ENCODE measurements around the gene COL27A1. TPM values are rescaled to one million over a fixed set of nuclear protein-coding genes. Genes with fewer than 3 reads are reported as not detected.

The COL27A1 gene
- polyA plus RNA-seq, 2 of the 4 experiments (the other 2 are of a cell fraction): 6.9 to 20.6 TPM

DNA sequence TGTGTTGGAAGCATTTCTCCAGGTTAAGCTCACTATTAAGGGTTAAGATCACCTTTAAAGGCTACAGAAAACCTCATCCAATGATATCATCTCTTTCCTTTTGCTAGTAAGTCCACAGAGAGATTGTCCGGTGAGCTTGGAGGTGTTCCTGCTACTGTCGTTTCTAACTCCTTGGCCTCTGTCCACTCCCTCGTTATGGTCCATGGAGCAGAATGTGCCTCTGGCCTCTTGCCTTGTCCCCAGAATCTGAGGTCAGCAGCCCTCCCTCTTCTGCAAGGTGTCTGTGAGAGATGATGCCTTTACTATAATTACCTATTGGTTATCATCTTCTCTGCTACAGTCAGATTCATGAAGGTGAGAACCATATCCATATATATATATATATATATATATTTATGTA, 189.4 kb downstream of the COL27A1 start:
- ChIA-PET CTCF (interaction anchor here (0.6 to 1.1 kb wide), 4 partner anchors 237 to 564 kb away, joined by 3 read pairs; no protein-coding TSS in a partner anchor), POLR2A (no interaction called here)
- no peak for FAIRE-seq
- WGBS (ENCODE audit: missing lambda C conversion rate): 82% methylated on average over 3 of the region's 3 CpGs
- DNase-seq (ENCODE audit: low read depth in 1 of 2, low spot score in 1 of 2): no peak
- Histone ChIP-seq H3K4me3 (no peak overlapping the region), H3K9me3 (no peaks in the 10 kb centered on the region), H3K27ac (no peak overlapping the region), H3K4me2 (no peak overlapping the region), H3K4me1 (peaks cover 22% of the 10 kb centered on the region)
- TF ChIP-seq ZFP36 (IDR thresholded peaks at IDR 0.05; ENCODE audit: borderline replicate concordance, partially characterized antibody) (no peak), BHLHE40 (IDR thresholded peaks at IDR 0.05; ENCODE audit: low read depth, low read length) (no peak), CHD4 (IDR thresholded peaks at IDR 0.05; ENCODE audit: borderline replicate concordance) (no peak), GATA3 (IDR thresholded peaks at IDR 0.05; ENCODE audit: borderline replicate concordance) (no peak), MAZ (IDR thresholded peaks at IDR 0.05; ENCODE audit: borderline replicate concordance, low read depth, low read length) (no peak), CEBPB (IDR thresholded peaks at IDR 0.05) (no peak), JUNB (IDR thresholded peaks at IDR 0.05) (no peak), KDM1A (IDR thresholded peaks at IDR 0.05; ENCODE audit: low read depth) (no peak), ZSCAN20 (CRISPR knock-in tag; IDR thresholded peaks at IDR 0.05) (no peak), KDM5A (IDR thresholded peaks at IDR 0.05) (no peak), CBX2 (IDR thresholded peaks at IDR 0.05; ENCODE audit: borderline replicate concordance, low read depth) (no peak)
- TF ChIP-seq, protein P1, sequence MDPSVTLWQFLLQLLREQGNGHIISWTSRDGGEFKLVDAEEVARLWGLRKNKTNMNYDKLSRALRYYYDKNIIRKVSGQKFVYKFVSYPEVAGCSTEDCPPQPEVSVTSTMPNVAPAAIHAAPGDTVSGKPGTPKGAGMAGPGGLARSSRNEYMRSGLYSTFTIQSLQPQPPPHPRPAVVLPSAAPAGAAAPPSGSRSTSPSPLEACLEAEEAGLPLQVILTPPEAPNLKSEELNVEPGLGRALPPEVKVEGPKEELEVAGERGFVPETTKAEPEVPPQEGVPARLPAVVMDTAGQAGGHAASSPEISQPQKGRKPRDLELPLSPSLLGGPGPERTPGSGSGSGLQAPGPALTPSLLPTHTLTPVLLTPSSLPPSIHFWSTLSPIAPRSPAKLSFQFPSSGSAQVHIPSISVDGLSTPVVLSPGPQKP (IDR thresholded peaks at IDR 0.05; ENCODE audit: low read depth, low read length): no peak
- TF ChIP-seq, protein P2, sequence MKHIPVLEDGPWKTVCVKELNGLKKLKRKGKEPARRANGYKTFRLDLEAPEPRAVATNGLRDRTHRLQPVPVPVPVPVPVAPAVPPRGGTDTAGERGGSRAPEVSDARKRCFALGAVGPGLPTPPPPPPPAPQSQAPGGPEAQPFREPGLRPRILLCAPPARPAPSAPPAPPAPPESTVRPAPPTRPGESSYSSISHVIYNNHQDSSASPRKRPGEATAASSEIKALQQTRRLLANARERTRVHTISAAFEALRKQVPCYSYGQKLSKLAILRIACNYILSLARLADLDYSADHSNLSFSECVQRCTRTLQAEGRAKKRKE (CRISPR knock-in tag; IDR thresholded peaks at IDR 0.05; ENCODE audit: low read depth): no peak
- ATAC-seq: no peak

DNA sequence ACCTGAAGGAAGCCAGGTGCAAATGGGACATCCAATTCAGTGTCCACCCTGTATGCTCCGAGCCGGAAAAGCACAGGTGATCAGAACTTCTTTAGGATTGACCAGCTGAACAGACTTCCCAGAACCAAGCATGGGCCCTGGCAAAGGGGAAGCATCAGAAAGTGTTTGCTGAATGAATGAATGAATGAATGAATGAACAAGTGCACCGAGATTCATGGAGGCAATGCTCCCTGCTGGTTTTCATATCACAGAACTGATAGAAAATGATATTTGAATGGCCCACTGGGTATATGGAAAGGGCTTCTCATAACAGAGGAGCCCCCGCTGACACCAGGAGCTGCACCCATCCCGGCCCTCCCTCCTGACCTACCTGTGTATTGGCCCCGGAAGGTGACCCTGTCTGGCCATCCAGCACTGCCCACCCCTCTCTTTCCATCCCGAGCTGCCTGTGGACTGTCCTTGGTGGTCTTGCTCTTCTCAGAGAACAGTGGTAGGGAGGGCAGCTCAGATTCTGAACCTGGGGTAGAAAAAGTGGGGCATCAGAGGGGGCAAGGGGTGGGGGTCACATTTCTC, 190.2 kb downstream of the COL27A1 start:
- no peak for FAIRE-seq
- CTCF ChIA-PET: interaction anchor here (0.6 to 1.4 kb wide), 5 partner anchors 9 to 561 kb away, joined by 3 to 4 read pairs (median 3); no protein-coding TSS in a partner anchor

DNA sequence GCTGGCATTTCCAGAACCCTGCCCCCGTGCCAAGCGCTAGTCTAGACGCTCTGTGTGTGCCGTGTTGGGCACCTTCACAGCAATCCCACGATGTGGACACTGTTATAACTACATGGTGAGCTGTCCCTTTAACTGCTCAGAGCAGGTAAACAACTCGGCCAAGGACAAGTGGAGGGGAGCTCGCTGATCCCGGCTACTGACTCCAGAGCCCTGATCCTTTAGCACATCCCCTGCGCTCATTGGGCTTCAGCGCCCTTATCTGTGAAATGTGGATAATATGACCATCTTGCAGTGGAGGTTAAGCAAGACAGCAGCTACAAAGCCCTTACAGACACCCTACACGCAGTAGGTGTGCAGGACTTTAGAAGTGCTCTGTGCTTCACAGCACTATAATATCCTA, 190.8 kb downstream of the COL27A1 start:
- no peak overlapping the region for H3K4me2 ChIP-seq
- TF ChIP-seq KDM1A (IDR thresholded peaks at IDR 0.05; ENCODE audit: low read depth) (no peak), ZFP36 (IDR thresholded peaks at IDR 0.05; ENCODE audit: borderline replicate concordance, partially characterized antibody) (no peak), CBX2 (IDR thresholded peaks at IDR 0.05; ENCODE audit: borderline replicate concordance, low read depth) (no peak), JUN (IDR thresholded peaks at IDR 0.05) (no peak)
- TF ChIP-seq, protein P3, sequence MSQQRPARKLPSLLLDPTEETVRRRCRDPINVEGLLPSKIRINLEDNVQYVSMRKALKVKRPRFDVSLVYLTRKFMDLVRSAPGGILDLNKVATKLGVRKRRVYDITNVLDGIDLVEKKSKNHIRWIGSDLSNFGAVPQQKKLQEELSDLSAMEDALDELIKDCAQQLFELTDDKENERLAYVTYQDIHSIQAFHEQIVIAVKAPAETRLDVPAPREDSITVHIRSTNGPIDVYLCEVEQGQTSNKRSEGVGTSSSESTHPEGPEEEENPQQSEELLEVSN (IDR thresholded peaks at IDR 0.05; ENCODE audit: borderline replicate concordance, low read depth): no peak
- TF ChIP-seq, protein P4, sequence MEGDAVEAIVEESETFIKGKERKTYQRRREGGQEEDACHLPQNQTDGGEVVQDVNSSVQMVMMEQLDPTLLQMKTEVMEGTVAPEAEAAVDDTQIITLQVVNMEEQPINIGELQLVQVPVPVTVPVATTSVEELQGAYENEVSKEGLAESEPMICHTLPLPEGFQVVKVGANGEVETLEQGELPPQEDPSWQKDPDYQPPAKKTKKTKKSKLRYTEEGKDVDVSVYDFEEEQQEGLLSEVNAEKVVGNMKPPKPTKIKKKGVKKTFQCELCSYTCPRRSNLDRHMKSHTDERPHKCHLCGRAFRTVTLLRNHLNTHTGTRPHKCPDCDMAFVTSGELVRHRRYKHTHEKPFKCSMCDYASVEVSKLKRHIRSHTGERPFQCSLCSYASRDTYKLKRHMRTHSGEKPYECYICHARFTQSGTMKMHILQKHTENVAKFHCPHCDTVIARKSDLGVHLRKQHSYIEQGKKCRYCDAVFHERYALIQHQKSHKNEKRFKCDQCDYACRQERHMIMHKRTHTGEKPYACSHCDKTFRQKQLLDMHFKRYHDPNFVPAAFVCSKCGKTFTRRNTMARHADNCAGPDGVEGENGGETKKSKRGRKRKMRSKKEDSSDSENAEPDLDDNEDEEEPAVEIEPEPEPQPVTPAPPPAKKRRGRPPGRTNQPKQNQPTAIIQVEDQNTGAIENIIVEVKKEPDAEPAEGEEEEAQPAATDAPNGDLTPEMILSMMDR (IDR thresholded peaks at IDR 0.05): no peak
- TF ChIP-seq, protein P5, sequence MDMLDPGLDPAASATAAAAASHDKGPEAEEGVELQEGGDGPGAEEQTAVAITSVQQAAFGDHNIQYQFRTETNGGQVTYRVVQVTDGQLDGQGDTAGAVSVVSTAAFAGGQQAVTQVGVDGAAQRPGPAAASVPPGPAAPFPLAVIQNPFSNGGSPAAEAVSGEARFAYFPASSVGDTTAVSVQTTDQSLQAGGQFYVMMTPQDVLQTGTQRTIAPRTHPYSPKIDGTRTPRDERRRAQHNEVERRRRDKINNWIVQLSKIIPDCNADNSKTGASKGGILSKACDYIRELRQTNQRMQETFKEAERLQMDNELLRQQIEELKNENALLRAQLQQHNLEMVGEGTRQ (IDR thresholded peaks at IDR 0.05): no peak
- TF ChIP-seq, protein P6, sequence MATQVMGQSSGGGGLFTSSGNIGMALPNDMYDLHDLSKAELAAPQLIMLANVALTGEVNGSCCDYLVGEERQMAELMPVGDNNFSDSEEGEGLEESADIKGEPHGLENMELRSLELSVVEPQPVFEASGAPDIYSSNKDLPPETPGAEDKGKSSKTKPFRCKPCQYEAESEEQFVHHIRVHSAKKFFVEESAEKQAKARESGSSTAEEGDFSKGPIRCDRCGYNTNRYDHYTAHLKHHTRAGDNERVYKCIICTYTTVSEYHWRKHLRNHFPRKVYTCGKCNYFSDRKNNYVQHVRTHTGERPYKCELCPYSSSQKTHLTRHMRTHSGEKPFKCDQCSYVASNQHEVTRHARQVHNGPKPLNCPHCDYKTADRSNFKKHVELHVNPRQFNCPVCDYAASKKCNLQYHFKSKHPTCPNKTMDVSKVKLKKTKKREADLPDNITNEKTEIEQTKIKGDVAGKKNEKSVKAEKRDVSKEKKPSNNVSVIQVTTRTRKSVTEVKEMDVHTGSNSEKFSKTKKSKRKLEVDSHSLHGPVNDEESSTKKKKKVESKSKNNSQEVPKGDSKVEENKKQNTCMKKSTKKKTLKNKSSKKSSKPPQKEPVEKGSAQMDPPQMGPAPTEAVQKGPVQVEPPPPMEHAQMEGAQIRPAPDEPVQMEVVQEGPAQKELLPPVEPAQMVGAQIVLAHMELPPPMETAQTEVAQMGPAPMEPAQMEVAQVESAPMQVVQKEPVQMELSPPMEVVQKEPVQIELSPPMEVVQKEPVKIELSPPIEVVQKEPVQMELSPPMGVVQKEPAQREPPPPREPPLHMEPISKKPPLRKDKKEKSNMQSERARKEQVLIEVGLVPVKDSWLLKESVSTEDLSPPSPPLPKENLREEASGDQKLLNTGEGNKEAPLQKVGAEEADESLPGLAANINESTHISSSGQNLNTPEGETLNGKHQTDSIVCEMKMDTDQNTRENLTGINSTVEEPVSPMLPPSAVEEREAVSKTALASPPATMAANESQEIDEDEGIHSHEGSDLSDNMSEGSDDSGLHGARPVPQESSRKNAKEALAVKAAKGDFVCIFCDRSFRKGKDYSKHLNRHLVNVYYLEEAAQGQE (IDR thresholded peaks at IDR 0.05): no peak
- POLR2A ChIA-PET: no interaction called here
- no peak overlapping the region for H3K27ac ChIP-seq
- H3K9me3 ChIP-seq: no peaks in the 10 kb centered on the region
- no peak for FAIRE-seq
- no peak for DNase-seq (ENCODE audit: low read depth in 1 of 2, low spot score in 1 of 2)
- no peak overlapping the region for H3K4me3 ChIP-seq
- no peak for ATAC-seq
- CTCF ChIA-PET: interaction anchor here (0.6 to 1.4 kb wide), 5 partner anchors 9 to 560 kb away, joined by 3 to 4 read pairs (median 3); no protein-coding TSS in a partner anchor
- H3K4me1 ChIP-seq: peaks cover 25% of the 10 kb centered on the region
- 79% methylated on average over 11 of the region's 11 CpGs for WGBS (ENCODE audit: missing lambda C conversion rate)

More for the DNA sequence above, 190.2 kb downstream of the COL27A1 start:
- Histone ChIP-seq H3K4me1 (peaks cover 25% of the 10 kb centered on the region), H3K9me3 (no peaks in the 10 kb centered on the region), H3K4me2 (no peak overlapping the region), H3K27ac (no peak overlapping the region), H3K4me3 (no peak overlapping the region)
- ATAC-seq: no peak
- WGBS (ENCODE audit: missing lambda C conversion rate): 89% methylated on average over 6 of the region's 7 CpGs
- TF ChIP-seq CBX8 (IDR thresholded peaks at IDR 0.05) (no peak), POLR2A (IDR thresholded peaks at IDR 0.05; ENCODE audit: low read length) (no peak), NFE2L2 (conservative IDR thresholded peaks at IDR 0.05; ENCODE audit: low read length) (no peak)
- POLR2A ChIA-PET: no interaction called here
- no peak for DNase-seq (ENCODE audit: low read depth in 1 of 2, low spot score in 1 of 2)

Data from A549 (cell line).